Stimulated activated CD4-positive, alpha-beta T cell treated with anti-CD3 and anti-CD28 coated beads, Interleukin-12 subunit alpha, Interleukin-12 subunit beta, amount 100 ng/mL, for 48 hours (primary cell): Measurements from ENCODE around the gene NFATC3.
"Not testable (repeated sequence)": the region's sequence is repeated elsewhere in the genome, so short reads cannot be mapped to it uniquely, and the experiment has no call there.

Source experiments
- DNase-seq, 3 donors: peaks; one replicate each; pipeline ENCODE4 v3.0.0-alpha.2; 2020; ENCODE audit warnings: low read depth in 2 of 3, low spot score in 1 of 3

Gene NFATC3

DNA sequence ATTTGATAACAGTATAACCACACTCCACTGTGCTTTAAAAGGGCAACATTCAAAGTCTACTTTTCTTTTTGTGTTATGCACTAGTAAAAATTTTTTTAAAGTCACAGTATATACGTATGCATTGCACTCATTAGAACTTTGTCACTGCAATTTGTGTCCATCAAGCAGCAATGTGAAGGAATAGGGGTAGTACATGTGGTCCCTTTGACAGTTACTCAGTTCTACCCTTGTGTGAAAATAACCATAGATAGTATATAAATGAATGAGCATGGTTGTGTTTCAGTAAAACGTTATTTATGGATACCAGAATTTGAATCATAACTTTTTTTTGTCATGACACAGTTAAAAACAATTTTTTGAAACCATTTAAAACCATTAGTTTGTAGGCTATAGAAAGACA is 30.7 kb downstream of the NFATC3 start:
- DNase-seq: no peak

DNA sequence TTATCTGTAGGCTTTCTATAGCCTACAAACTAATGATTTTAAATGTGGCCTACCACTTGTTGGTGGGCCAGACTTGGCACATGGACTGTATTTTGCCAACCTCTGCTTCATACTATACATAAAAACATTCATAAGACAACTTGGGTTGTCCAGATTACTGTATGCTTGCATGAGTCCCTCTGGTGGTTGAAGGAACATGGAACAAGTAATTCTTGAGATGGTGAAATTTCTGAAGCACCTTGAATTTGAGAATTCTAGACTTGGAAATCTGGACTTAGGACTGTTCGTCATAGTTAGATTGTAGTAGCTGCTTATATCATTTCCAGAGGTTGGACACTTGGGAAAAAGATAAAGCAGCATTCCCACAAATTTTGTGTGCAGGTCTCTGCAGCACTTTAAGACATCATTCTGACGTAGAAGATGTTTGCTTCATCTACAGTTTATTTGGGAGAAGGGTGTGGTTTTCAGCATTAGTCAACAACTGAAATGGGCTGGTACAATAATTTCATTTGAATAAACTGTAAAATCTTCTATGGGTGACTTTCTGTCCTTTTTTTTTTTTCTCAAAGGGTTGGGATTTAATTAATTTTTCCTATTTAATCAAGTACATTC is 31.2 kb downstream of the NFATC3 start:
- DNase-seq: no peak

DNA sequence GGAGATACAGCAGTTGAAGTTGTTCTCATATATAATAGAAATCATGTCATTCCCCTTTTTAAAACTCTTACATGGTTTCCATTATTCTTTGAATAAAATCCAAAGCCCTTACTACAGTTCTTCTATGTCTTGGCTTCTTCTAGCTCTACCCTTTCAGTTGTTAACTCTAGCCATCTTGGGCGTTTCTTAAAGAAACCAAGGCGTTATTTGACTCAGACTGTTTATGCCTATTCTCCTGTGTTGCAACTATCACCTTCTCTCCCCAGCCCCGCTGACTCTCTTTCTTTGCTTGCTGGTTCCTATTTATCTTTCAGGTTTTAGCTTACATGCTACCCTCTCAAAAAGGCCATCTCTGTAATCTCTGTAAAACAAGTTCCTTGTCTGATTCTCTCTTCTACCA is 32.7 kb downstream of the NFATC3 start:
- no peak for DNase-seq

DNA sequence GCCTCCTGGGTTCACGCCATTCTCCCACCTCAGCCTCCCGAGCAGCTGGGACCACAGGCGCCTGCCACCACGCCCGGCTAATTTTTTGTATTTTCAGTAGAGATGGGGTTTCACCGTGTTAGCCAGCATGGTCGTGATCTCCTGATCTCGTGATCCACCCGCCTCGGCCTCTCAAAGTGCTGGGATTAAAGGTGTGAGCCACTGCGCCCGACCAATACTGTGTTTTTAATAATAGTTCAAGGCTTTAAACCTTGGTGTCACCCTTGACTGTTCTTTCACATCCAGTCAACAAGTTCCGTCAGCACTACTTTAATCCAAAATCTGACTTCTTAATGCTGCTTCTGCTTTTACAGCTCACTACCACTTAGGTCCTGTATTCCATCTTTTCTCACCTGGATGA is 33.8 kb downstream of the NFATC3 start:
- not testable (repeated sequence) for DNase-seq

DNA sequence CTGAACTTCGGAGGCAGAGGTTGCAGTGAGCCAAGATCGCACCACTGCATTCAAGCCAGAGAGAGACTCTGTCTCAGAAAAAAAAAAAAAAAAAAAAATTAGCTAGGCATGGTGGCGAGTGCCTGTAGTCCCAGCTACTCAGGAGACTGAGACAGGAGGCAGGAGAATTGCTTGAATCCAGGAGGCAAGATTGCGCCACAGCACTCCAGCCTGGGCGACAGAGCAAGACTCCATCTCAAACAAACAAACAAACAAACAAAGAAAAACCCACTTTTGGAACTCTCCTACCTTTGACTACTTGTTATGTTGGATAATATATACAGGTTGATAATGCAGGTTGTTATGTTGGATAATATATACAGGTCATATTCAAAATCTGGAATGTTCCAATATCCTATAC is 35.3 kb downstream of the NFATC3 start:
- DNase-seq: not testable (repeated sequence)

DNA sequence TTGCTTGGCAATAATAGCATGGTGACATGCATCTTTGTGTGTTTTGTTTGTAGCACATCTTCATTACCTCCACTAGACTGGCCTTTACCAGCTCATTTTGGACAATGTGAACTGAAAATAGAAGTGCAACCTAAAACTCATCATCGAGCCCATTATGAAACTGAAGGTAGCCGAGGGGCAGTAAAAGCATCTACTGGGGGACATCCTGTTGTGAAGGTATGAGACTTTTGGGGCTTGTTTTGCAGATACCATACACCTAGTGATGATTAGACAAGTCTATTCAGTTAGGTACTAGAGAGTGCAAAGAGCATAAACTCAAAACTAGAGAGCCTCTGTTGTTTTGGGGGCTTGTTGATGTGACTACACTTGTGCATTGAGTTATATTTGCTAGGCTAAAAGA is 41.2 kb downstream of the NFATC3 start:
- DNase-seq: no peak

DNA sequence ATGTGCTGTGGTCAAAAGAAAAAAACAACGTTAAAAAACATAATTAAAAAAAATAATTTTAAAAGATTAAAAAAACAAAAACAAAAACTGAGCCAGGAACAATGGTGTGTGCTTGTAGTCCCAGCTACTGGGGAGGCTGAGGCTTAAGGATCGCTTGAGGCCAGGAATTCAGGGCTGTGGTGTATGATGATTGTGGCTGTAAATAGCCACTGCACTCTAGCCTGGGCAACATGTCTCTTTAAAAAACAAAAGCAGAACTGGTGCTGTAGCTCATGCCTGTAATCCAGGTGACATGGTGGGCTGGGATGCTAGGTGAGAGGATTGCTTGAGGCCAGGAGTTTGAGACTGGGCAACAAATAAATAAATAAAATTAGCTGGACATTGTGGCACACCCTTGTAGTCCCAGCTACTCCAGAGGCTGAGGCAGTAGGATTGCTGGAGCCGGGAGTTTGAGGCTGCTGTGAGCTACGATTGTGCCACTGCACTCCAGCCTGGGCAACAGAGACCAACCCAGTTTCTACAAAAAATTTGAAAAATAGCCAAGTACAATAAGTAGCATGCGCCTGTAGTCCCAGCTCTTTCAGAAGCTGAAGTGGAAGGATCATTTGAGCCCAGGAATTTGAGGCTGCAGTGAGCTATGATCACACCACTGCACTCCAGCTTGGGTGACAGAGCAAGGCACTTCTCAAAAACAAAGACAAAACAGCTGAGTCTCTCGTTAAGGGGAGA is 43.6 kb downstream of the NFATC3 start:
- DNase-seq: no peak

DNA sequence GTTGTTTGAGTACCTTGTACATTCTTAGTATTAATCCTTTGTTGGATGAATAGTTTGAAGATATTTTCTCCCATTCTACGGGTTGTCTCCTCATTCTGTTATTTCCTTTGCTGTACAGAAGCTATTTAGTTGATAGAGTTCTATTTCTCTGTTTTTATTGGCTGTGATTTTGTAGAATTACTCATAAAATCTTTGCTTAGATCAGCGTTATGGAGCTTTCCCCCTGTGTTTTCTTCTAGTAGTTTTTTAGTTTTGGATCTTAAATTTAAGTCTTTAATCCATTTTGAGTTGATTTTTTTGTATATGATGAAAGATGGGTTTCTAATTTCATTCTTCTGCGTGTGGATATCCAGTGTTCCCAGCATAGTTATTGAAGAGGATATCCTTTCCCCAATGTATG is 45.4 kb downstream of the NFATC3 start:
- DNase-seq: no peak

DNA sequence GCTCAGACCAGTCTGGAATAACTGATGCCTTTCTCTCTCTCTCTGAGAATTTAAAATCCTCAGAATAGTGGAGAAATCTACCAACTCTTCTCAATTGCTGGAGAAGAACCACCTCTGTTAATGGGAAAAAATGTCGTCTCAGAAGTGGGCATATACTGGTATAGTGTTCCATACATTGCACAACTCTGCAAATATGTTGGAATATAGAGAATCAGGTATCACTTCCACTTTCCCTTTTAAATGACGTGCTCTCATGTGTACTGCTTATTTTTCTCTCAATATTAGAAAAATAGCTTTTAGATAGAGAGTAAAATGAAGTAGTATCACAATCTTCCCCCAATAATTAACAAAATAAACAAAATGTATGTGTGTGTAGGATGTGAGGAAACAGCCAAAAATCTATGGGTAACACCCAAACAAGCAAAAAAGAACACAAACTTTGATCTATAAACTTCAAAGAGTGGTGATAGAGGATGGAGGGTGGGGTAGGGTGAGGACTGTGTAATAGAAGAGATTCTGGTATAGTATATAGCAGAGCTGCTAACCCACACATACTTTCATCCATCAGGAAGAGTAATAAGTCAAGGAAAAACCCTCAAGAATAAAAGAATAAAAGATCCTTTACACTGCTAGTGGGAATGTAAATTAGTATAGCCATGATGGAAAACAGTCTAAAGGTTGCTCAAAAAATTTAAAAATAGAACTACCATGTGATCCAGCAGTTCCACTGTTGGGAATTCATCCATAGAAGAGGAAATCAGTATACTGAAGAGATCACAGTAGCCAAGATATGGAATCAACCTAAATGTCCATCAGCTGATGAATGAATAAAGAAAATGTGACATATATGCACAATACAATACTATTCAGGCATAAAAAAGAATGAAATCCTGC is 46.9 kb downstream of the NFATC3 start:
- no peak for DNase-seq

DNA sequence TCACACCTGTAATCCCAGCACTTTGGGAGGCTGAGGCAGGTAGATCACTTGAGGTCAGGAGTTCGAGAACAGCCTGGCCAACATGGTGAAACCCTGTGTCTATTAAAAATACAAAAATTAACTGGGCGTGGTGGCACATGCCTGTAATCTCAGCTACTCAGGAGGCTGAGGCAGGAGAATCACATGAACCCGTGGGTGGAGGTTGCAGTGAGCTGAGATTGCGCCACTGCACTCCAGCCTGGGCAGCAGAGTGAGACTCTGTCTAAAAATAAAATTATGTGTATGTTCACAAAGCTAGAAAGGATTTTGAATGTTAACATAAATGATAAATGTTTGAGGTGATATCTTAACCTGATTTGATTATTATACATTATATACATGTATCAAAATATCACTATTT is 47.8 kb downstream of the NFATC3 start:
- DNase-seq: not testable (repeated sequence)

DNA sequence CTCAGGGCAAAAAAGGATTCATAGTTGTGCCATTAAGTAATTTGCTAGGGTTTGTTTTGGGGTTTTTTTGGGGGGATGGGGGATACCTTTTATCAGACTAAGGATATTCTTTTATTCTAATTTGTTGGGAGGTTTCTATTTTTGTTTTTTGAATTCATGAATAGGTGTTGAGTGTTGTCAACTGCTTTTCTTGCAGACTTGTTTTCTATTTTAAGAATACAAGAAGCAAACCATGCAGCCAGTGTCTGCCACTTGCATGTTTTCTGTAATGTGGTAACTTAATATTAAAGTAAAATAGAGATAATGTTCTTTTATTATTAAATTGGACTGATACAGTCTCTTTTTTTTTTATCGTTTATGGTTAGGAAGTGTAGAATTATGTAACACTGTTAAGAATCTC is 49.5 kb downstream of the NFATC3 start:
- DNase-seq: no peak

DNA sequence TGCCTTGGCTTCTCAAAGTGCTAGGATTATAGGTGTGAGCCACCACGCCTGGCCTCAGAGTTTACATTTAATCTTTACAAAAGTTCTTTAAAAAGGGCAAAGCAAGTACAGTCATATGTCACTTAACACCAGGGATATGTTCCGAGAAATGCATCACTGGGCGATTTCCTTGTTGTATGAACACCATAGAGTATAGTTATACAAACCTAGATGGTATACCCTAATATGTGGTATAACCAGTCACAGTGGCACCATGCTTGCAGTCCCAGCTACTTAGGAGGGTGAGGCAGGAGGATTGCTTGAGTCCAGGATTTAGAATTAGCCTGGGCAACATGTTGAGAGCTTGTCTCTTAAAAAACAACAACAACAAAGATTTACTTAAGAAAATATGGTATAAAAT is 51.3 kb downstream of the NFATC3 start:
- no peak for DNase-seq

DNA sequence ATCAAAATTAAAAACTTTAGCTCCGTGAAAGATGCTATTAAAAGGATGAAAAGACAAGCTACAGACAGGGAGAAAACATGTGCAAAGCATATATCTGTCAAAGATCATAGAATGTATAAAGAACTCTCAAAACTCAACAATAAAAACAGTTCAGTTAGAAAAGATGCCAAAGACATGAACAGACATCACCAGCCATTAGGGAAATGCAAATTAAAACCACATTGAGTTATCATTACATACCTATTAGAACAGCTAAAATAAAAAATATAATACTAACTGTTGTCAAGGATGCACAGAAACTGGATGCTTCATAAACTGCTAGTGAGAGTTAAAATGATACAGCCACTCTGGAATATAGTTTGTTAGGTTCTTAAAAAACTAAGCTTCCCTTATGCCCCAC is 58.8 kb downstream of the NFATC3 start:
- no peak for DNase-seq

DNA sequence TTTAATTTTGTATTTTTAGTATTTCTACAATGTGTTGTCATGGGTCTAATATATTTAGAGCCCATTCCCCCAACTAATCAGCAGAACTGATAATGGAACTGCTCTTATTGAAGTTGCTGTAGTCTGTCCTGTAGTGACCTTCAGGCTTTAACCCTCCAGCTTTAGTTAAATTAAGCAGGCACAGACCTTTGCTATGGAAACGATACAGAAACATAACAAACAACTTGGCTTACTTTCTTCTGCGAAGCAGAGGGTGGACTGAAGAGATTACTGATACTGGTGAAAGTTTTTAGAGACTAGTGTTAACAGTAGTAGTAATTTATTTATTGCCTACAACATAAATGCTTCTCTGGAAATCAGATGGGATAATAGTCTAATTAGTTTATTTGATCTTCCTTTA is 61.4 kb downstream of the NFATC3 start:
- DNase-seq: no peak

DNA sequence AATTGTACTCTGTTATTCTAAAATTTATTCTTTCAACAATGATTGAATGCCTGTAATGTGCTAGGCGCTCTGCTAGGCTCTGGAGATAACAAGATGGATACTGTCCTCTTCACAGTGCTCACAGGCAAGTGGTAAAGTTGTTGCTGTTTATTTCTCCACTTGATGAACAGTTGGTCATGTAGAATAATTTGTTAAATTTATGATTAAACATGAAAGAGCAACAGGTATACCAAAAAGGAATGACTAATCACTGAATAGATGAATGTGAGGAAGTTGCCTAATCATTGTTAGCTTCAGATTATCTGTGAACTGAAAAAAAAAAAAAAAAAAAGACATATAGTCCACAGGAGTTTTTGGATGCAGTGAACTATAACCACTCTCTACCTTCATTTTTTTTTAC is 62.3 kb downstream of the NFATC3 start:
- no peak for DNase-seq

DNA sequence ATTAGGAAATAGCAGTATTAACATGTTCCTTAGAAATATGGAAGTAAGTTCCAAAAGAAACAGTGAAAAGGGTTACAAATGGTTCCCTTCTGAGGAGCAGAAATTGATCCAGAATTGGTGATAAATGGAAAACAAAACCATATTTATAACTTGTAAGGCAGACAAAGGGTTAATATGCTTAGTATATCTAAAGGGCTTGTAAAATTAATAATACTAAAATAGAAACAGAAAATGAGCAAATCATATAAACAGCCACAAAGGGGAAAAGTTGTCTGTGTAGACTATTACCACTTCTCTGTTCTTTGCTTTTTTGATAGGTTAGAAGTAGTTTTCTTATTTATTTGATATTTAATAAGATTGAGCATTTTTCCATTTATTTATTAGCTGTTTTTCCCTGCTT is 64.4 kb downstream of the NFATC3 start:
- no peak for DNase-seq

DNA sequence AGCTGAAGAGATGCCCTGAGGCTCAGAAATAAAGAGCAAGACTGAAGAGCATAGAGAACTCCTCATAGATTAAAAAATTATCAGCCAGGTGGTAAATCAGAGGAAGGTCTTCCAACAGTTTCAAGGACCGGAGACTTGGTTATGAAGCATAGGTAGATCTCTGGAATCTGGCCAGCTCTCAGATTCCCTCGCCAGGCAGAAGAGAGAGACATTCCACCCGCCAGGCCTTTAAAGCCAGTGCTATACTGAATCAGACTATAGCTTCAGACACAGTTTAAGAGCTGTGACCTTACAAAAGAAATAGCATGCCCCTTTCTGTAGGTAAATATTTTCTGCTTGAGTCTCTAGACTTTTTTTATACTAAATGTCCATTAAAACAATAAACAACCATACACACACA is 70.3 kb downstream of the NFATC3 start:
- DNase-seq: no peak

DNA sequence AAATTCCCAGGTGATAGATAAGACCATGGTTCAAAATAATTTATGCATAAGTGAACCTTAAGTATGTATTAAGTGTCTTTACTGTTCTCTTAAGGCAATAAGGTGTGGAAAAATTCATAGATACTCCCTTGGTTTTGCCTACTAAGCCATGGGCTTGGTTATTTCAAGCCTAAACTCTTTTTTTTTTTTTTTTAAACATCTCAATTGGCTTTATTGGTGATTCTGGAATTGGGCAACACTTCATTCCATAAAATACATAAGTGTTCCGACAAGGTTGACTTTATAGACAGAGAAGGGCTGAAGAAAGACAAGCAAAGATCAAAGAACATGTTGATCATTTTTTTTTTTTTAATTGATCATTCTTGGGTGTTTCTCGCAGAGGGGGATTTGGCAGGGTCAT is 77.2 kb downstream of the NFATC3 start:
- DNase-seq: no peak

DNA sequence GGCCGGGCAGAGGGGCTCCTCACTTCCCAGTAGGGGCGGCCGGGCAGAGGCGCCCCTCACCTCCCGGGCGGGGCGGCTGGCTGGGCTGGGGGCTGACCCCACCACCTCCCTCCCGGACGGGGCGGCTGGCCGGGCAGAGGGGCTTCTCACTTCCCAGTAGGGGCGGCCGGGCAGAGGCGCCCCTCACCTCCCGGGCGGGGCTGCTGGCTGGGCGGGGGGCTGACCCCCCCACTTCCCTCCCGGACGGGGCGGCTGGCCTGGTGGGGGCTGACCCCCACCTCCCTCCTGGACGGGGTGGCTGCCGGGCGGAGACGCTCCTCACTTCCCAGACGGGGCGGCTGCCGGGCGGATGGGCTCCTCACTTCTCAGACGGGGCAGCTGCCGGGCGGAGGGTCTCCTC is 78.1 kb downstream of the NFATC3 start:
- DNase-seq: not testable (repeated sequence)

DNA sequence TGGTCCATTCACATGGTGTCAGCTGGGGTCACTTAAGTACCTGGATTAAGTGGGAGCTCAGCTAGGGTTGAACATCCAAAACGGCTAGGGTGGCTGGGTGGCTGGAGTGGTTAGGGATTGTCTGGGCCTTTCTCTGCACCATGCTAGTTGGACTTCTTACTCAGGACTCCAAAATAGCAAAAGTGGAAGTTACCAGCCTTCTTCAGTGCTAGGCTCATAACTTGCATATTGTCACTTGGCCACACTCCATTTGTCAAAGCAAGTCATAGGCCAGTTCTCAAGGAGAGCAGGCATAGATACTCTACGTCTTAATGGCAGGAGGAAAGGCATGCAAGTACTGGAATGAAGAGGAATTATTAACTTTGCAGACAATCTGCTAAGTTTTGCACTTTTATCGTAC is 81.1 kb downstream of the NFATC3 start:
- no peak for DNase-seq

DNA sequence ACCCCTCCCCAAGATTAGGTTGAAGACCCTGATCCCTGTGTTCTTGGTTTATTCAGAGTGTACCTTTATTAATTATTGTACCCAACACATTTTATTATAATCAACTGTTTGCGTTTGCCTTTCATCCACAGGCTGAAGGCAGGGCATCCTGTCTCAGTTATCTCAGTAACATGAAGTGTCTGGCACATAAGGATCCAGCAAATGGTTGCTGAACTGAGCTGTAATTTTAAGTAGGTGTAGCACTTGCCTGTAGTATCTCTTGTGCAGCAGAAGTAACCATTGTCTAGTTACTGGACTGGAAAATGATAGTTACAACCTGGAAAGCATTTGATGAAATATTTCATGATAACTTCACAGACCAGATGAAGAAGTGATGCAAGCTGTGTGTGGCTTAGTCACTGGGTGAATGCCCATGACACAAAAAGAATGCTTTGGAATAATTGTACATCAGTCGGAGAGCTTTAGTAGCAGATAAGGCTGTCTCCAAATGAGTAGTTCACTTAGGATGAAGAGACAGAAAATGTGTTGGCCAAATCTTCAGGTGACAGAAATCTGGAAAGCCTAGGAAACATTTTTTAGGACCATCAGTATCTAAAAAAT is 94.1 kb downstream of the NFATC3 start:
- no peak for DNase-seq

DNA sequence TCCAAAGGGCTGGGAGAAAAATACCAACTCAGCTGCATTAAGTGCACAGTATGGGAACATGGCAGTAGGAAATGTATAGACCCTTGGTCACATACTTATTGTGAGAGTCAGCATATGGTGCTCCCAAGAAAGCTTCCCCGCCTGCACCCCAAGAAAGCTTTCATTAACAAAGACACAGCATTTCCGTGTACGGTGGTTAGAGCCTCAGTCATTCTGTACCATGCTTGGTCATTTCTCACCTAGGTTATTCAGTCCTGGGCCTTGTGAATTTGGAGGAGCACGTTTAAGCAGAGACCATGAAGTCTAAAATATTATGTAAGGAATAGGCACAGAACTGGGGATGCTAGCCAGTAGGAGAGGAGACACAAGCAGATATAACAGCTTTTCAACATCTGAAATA is 94.7 kb downstream of the NFATC3 start:
- DNase-seq: no peak
